Gastrocnemius medialis (tissue), 4 donors: ENCODE data around the gene CACNA2D1.

Source experiments
- POLR2A ChIP-seq, 2 donors: fragments of 450-650 bp; IDR thresholded peaks; one replicate each; pipeline ENCODE4 v1.6.1; 2017; ENCODE audit warnings: antibody characterized with exemption in 2 of 2, mild to moderate bottlenecking in 2 of 2, moderate library complexity in 2 of 2
- TF ChIP-seq, protein P1 (sequence below), 5 experiments: fragments of 450-650 bp in 3 of 5; fragments of 200-600 bp in 2 of 5; sonication (generic) in 2 of 5; IDR thresholded peaks in 4 of 5; conservative IDR thresholded peaks in 1 of 5; 1 replicate in 4 of 5; 2 replicates in 1 of 5; pipeline ENCODE4 v1.5.1; 2016 to 2019; ENCODE audit warnings: antibody characterized with exemption in 5 of 5, mild to moderate bottlenecking in 3 of 5, moderate library complexity in 3 of 5

DNA sequence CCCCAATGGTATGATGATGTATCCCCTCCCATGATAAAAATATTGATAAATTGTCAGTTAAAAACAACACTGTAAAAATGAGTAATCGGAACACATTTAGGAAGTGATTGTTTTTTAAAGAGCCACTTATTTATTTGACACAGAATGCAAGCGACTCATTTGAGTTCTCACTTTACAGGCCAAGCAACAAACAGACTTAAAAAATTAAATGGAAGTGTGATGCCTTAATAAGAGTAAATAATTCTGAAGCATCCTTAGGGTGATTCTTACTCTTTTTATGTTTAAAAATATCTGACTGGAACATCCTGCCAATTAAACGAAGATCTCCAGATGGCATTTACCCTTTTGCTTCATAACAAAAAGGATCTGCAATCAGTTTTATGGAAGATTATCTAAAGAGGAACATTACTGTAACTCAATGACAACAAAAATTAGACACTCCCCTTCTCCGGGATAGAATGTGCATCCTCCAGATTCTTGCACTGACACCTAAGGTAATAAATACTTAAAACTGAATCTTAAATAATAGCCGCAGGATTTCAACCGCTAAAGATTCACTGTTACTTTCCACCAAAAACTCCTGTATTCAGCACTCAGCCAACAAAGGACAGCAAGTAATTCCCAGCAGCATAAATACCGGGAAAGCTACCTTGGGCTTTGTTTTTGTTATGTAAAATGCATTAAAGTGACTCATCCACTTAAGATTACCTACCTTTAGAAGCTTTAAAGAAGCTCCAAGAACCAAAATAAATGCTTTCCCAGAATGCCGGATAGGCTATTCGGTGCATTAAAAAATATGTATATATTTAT lies 1.7 kb downstream of the CACNA2D1 start:
- TF ChIP-seq, protein P1, sequence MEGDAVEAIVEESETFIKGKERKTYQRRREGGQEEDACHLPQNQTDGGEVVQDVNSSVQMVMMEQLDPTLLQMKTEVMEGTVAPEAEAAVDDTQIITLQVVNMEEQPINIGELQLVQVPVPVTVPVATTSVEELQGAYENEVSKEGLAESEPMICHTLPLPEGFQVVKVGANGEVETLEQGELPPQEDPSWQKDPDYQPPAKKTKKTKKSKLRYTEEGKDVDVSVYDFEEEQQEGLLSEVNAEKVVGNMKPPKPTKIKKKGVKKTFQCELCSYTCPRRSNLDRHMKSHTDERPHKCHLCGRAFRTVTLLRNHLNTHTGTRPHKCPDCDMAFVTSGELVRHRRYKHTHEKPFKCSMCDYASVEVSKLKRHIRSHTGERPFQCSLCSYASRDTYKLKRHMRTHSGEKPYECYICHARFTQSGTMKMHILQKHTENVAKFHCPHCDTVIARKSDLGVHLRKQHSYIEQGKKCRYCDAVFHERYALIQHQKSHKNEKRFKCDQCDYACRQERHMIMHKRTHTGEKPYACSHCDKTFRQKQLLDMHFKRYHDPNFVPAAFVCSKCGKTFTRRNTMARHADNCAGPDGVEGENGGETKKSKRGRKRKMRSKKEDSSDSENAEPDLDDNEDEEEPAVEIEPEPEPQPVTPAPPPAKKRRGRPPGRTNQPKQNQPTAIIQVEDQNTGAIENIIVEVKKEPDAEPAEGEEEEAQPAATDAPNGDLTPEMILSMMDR (IDR thresholded peaks at IDR 0.05 in 4 of 5, conservative IDR thresholded peaks at IDR 0.05 in 1 of 5) = no peak
- TF ChIP-seq POLR2A (IDR thresholded peaks at IDR 0.05) = no peak
